Measurements from ENCODE around the gene MAX. TPM values are rescaled to one million over a fixed set of nuclear protein-coding genes. Genes with fewer than 3 reads are reported as not detected.
"Not testable (repeated sequence)": the region's sequence is repeated elsewhere in the genome, so short reads cannot be mapped to it uniquely, and the experiment has no call there.

The MAX gene
- total RNA-seq, 1 experiment from 2014 or later: 50.4 TPM

DNA sequence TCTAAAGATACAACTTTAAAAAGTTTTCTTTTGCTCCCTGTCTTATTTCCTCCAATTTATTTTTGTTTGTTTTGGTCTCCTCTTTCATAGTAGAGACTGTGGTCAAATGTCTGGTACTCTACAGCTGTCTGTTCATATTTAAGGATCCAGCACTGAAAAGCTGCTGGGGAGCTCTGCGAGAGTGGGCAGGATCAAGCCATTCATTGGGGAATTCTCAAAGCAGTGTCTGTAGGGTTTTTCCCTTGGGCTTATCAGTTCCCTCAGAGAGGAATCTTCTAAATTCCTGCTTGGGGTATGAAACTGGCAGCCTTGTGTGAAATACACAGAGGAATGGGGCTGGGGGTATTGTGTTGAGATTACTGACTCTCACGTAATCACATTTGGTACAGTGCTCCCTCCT is 63.4 kb downstream of the MAX start:
- DNase-seq (ENCODE audit: low read depth): no peak

DNA sequence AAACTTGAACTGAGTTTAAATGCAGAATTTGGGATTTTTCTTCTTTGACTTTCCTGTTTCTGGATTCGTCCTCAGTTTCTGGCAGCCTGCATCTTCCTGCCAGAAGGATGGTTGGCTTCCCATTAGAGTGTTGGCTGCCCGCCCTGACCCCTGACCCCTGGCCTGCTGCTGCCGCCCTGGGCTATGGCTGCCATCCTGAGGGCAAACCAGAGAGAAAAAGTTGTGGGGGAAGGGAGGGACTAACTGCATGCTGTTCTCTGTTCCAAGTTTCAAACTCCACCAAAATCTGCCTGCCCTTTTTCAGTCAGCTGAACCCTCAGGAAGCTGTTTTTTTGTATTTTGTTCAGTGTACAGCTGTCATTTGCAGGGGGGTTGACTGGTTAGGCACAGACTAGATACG is 67.3 kb downstream of the MAX start:
- peak; percentile 36 for DNase-seq (ENCODE audit: low read depth)

DNA sequence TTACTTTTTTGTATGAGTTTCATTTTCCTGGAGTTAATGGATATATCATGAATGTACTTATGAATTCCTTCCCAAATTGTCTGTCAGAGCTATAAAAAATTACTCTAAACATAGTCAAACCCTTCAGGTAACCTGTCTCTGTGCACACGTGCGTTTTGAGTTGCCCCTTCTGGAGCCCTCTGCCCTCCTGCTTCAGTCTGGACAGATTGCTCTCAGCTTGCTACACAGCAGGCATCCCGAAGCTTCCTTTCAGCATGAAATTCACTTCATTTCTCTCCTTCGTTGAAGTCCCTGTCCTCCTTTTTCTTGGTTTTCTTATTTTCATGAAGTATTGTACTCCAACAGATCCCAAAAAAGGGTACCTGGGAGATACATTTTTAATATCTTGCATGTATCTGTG is 68.3 kb downstream of the MAX start:
- DNase-seq (ENCODE audit: low read depth): no peak

DNA sequence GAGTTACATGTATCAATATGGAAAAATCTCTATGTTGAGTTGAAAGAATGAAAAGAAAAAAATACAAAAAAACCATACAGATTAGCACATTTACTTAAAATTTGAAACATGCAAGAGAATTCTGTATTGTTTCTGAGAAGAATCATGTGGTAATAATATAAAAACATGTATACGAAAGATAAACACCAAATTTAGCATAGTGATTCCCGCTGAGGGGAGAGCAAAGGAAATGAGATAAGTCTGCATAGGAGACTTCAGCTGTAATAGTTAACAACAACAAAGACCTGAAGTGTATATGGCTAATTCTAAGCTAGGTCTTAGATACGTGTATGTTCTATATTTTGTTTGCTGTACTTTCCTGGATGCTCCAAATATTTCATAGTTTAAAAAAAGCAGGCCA is 69.1 kb downstream of the MAX start:
- DNase-seq (ENCODE audit: low read depth): no peak

- DNase-seq (ENCODE audit: low read depth): no peak
Observed at GRCh38 chr14:65032319-65032718, 70.0 kb downstream of the MAX start.

GRCh38 chr14:65031321-65031720 is 71.0 kb downstream of the MAX start:
- not testable (repeated sequence) for DNase-seq (ENCODE audit: low read depth)

DNA sequence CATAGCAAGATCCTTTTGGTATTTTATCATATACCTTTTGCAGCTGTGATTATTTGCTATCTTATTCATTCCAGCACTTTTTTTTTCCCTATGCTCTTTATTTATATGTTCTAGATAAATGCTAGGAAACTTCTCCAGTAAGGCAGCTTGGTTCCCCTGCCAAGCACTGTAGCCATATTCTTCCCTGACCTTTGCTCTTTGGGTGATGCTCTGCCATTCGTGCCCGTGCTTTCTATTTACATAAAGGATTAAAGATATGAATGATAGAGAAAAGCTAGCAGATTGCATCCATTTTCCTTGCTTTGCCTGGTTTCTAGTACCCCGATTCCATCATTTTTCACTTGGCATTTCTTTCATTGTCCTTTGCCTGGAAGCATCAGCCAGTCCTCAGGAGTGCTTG is 73.4 kb downstream of the MAX start:
- DNase-seq (ENCODE audit: low read depth): no peak

- no peak for DNase-seq (ENCODE audit: low read depth)
Observed at GRCh38 chr14:65027127-65027799, 75.1 kb downstream of the MAX start.

DNA sequence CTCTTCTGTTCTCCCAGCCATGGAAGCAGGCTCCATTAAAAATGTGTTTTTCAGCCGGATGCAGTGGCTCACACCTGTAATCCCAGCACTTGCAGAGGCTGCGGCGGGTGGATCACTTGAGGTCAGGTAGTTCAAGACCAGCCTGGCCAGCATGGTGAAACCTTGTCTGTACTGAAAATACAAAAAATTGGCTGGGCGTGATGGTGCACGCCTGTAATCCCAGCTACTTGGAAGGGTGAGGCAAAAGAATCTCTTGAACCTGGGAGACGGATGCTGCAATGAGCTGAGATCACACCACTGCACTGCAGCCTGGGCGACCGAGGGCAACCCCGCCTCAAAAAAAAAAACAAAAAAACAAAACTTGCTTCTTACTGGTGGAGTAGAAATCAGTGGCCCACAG is 75.8 kb downstream of the MAX start:
- no peak for DNase-seq (ENCODE audit: low read depth)

DNA sequence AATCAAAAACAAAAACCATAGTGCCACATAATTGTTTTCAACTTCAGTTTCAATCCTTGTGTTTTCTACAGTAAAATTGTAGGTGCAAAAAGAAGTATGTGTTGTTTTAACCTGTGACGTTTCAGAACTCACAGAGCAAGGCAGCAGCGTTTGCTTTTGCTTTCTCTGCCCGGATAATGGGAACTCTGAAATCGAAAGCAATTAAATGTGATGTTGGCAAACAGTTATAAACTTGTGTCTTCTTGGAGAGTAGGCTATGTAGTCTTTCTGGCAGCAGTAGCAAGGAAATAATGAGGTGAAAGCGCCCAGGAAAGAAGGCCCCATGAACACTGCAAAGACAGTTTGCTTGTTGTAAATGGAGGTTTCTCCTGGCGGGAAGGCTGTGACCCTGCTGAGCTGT is 76.5 kb downstream of the MAX start:
- no peak for DNase-seq (ENCODE audit: low read depth)

Other genes with a start within 250 kb of the MAX start
- 0.86 and 1.5 TPM in 2 replicates for gene SPTB, start 222.6 kb downstream of the MAX start, total RNA-seq (2014; rRNA removed; shearing (Covaris generic))
- 84.4 and 138 TPM in 2 replicates for gene CHURC1, start 188.1 kb downstream of the MAX start, total RNA-seq (2014; rRNA removed; shearing (Covaris generic))
- gene GPX2, start 159.8 kb downstream of the MAX start, total RNA-seq (2014; rRNA removed; shearing (Covaris generic)): not detected in 2 replicates
- 3.8 and 6.3 TPM in 2 replicates for gene RAB15, start 130.2 kb downstream of the MAX start, total RNA-seq (2014; rRNA removed; shearing (Covaris generic))
- gene FNTB, start 115.6 kb downstream of the MAX start, total RNA-seq (2014; rRNA removed; shearing (Covaris generic)): 18.3 and 23.7 TPM in 2 replicates